Measurements from ENCODE around the gene DYNC1LI1.

DNA sequence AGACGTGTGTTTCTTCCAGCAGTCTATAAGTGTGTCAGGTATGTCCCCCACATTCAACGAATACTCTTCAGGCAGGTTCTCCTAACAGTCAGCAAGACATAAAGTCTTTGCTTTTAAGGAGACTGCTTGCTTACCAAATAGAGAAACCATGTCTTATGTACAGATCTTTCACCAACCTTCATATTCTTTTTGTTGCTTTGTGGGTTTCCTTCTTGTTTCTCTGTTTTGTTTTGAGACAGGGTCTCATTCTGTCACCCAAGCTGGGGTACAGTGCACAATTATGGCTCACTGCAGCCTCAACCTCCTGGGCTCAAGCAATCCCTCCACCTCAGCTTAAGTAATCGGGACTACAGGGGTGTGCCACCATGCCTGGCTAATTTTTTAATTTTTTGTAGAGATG lies 14.3 kb downstream of the DYNC1LI1 start:
- TF ChIP-seq TAF1 (IDR thresholded peaks at IDR 0.05; ENCODE audit: low read depth) (no peak), NFIC (IDR thresholded peaks at IDR 0.05) (no peak), CEBPB (IDR thresholded peaks at IDR 0.05) (no peak)
